ENCODE data around the gene NECAB2.

- TF ChIP-seq CTCF (IDR thresholded peaks at IDR 0.05): no peak
- no peak for TF ChIP-seq EP300 (IDR thresholded peaks at IDR 0.05)
These were observed 28.7 kb upstream of the NECAB2 start for GRCh38 chr16:83939266-83939855.

All from gastroesophageal sphincter (tissue), 3 donors.